Measurements from ENCODE around the gene DYNC1H1.

DYNC1H1 gene

GRCh38 chr14:101945171-101945570 lies 19.2 kb upstream of the DYNC1H1 start:
- no peak for DNase-seq

GRCh38 chr14:101947577-101947903 lies 16.8 kb upstream of the DYNC1H1 start:
- no peak for DNase-seq

GRCh38 chr14:101947904-101948665 lies 16.3 kb upstream of the DYNC1H1 start:
- DNase-seq: peak; percentile 100

- no peak for DNase-seq
Measured at GRCh38 chr14:101948666-101949216, 15.6 kb upstream of the DYNC1H1 start.

- DNase-seq: no peak
Measured at GRCh38 chr14:101950100-101950499, 14.3 kb upstream of the DYNC1H1 start.

- no peak for DNase-seq
Measured at GRCh38 chr14:101950516-101951215, 13.7 kb upstream of the DYNC1H1 start.

GRCh38 chr14:101953151-101953550 lies 11.2 kb upstream of the DYNC1H1 start:
- DNase-seq: no peak

- DNase-seq: no peak
Measured at GRCh38 chr14:101954501-101954900, 9.9 kb upstream of the DYNC1H1 start.

- no peak for DNase-seq
Measured at GRCh38 chr14:101955695-101956161, 8.6 kb upstream of the DYNC1H1 start.

- DNase-seq: no peak
Measured at GRCh38 chr14:101956179-101956885, 8.0 kb upstream of the DYNC1H1 start.

- peak; percentile 94 for DNase-seq
Measured at GRCh38 chr14:101957406-101958234, 6.8 kb upstream of the DYNC1H1 start.

GRCh38 chr14:101958418-101959180 lies 5.8 kb upstream of the DYNC1H1 start:
- no peak for DNase-seq

GRCh38 chr14:101959277-101959676 lies 5.1 kb upstream of the DYNC1H1 start:
- no peak for DNase-seq

- peak; percentile 63 for DNase-seq
Measured at GRCh38 chr14:101960225-101960624, 4.1 kb upstream of the DYNC1H1 start.

- DNase-seq: peak; percentile 81
Measured at GRCh38 chr14:101961011-101961721, 3.2 kb upstream of the DYNC1H1 start.

GRCh38 chr14:101961746-101962502 lies 2.4 kb upstream of the DYNC1H1 start:
- no peak for DNase-seq

GRCh38 chr14:101962503-101962874 lies 1.9 kb upstream of the DYNC1H1 start:
- peak; percentile 26 for DNase-seq

GRCh38 chr14:101963052-101963451 lies 1.3 kb upstream of the DYNC1H1 start:
- DNase-seq: no peak

- DNase-seq: no peak
Measured at GRCh38 chr14:101963656-101964296, 597 bp upstream of the DYNC1H1 start.

- peak; percentile 82 for DNase-seq
Measured at GRCh38 chr14:101965181-101965544, 790 bp downstream of the DYNC1H1 start.

All from hematopoietic multipotent progenitor cell treated with erythropoietin and hydrocortisone succinate and interleukin-3 and kit ligand, for 8 days (in vitro differentiated cells).